Breast epithelium (tissue), 4 donors: Measurements from ENCODE around the gene POLN. TPM values are rescaled to one million over a fixed set of nuclear protein-coding genes. Genes with fewer than 3 reads are reported as not detected.
A peak's percentile ranks its signal among the peaks of the same experiment; 100 is the strongest.

Experiments
- DNase-seq, 2 donors: peaks; one replicate each; pipeline ENCODE4 v3.0.0-alpha.2; 2019; ENCODE audit warnings: low spot score in 2 of 2
- H3K27ac ChIP-seq, 2 donors: fragments of 200-600 bp; sonication (generic) in 1 of 2; one replicate each; pipeline ENCODE4 v1.5.1; 2016 to 2019; ENCODE audit warnings: mild to moderate bottlenecking in 1 of 2
- H3K27me3 ChIP-seq, 2 donors: fragments of 200-600 bp; sonication (generic) in 1 of 2; one replicate each; pipeline versions ENCODE4 v1.5.1 to v1.6.0; 2017 to 2019; ENCODE audit warnings: control low read depth in 1 of 2, mild to moderate bottlenecking in 1 of 2
- H3K36me3 ChIP-seq: fragments of 200-600 bp; one replicate; pipeline ENCODE4 v1.5.1; 2019
- H3K4me1 ChIP-seq, 2 donors: fragments of 200-600 bp; sonication (generic); one replicate each; pipeline ENCODE4 v1.5.1; 2016 to 2019; ENCODE audit warnings: control low read depth in 1 of 2
- H3K4me3 ChIP-seq, 3 donors: fragments of 200-600 bp; sonication (generic); 1 replicate in 2 of 3; 2 replicates in 1 of 3; pipeline ENCODE4 v1.5.1; 2016 to 2019; ENCODE audit warnings: mild to moderate bottlenecking in 3 of 3, moderate library complexity in 2 of 3
- H3K9me3 ChIP-seq, 2 donors: fragments of 200-600 bp; sonication (generic) in 1 of 2; one replicate each; pipeline ENCODE4 v1.5.1; 2016 to 2019; ENCODE audit warnings: control low read depth in 1 of 2
- POLR2A ChIP-seq: fragments of 450-650 bp; IDR thresholded peaks from one replicate; pipeline ENCODE4 v1.6.1; 2016; ENCODE audit warnings: antibody characterized with exemption, mild to moderate bottlenecking, moderate library complexity
- POLR2AphosphoS5 ChIP-seq, 3 donors: sonication (generic); formaldehyde crosslinking; IDR thresholded peaks; one replicate each; pipeline ENCODE4 v1.6.1; 2017; ENCODE audit warnings: antibody characterized with exemption in 3 of 3
- intact Hi-C: fragments of 100-400 bp; cut with DNase I; formaldehyde crosslinking; loops from one replicate; pipeline ENCODE4 v1.15.1; 2023; ENCODE audit warnings: low total_unique reads
- total RNA-seq, 3 donors: library from RNA; depleted of rRNA; stranded (reverse); fragments of >200 nt; gene quantifications; one replicate each; pipeline ENCODE4 v1.1.0, GENCODE V29; 2016
- TF ChIP-seq, protein P1 (sequence below), 3 donors: fragments of 450-650 bp; IDR thresholded peaks; one replicate each; pipeline ENCODE4 v1.5.1; 2016 to 2017; ENCODE audit warnings: antibody characterized with exemption in 3 of 3, mild to moderate bottlenecking in 3 of 3, moderate library complexity in 3 of 3

Gene POLN
- total RNA-seq, 3 donors from 2014 or later = 3.3 to 4.7 (median 4.3) TPM

DNA sequence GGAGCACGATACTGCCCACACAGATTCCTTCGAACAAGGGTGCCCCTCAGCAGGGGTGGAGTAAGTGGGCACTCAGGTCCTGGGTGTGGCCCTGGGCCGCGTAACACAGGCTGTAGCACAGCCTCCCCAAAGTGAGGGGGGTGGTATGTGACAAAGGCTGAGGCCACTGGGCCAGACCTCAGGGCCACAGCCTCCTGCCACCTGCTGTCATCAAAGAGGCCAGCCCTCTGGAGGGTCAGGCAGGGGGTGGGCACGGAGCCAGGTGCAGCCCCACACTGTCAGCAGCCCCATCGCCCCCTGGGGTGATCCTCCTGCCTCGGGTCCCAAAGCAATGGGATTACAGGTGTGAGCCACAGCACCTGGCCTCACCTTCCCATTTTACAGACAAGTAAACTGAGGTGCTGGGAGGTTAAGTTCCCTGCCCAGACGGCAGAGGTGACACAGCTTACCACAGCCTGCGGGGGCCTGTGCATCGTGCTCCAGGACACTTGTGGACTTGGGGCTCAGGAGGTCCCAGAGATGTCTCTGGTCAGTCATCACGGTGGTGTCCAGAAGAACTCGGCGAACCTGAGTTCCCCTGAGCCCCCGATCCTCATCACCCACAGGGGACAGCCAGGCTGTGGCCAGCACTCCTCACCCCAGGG is 47.5 kb upstream of the POLN start:
- no peaks in the 10 kb centered on the region for H3K27me3 ChIP-seq
- no peaks in the 10 kb centered on the region for H3K9me3 ChIP-seq
- TF ChIP-seq POLR2AphosphoS5 (IDR thresholded peaks at IDR 0.05) = no peak
- TF ChIP-seq, protein P1, sequence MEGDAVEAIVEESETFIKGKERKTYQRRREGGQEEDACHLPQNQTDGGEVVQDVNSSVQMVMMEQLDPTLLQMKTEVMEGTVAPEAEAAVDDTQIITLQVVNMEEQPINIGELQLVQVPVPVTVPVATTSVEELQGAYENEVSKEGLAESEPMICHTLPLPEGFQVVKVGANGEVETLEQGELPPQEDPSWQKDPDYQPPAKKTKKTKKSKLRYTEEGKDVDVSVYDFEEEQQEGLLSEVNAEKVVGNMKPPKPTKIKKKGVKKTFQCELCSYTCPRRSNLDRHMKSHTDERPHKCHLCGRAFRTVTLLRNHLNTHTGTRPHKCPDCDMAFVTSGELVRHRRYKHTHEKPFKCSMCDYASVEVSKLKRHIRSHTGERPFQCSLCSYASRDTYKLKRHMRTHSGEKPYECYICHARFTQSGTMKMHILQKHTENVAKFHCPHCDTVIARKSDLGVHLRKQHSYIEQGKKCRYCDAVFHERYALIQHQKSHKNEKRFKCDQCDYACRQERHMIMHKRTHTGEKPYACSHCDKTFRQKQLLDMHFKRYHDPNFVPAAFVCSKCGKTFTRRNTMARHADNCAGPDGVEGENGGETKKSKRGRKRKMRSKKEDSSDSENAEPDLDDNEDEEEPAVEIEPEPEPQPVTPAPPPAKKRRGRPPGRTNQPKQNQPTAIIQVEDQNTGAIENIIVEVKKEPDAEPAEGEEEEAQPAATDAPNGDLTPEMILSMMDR (IDR thresholded peaks at IDR 0.05) = no peak
- no peak for TF ChIP-seq POLR2A
- no peaks in the 10 kb centered on the region for H3K36me3 ChIP-seq
- H3K4me3 ChIP-seq = no peak overlapping the region
- H3K27ac ChIP-seq = no peak overlapping the region
- H3K4me1 ChIP-seq = no peaks in the 10 kb centered on the region
- intact Hi-C loops = no loop called here
- DNase-seq = peak in 1 of 2 donors; percentile 49

DNA sequence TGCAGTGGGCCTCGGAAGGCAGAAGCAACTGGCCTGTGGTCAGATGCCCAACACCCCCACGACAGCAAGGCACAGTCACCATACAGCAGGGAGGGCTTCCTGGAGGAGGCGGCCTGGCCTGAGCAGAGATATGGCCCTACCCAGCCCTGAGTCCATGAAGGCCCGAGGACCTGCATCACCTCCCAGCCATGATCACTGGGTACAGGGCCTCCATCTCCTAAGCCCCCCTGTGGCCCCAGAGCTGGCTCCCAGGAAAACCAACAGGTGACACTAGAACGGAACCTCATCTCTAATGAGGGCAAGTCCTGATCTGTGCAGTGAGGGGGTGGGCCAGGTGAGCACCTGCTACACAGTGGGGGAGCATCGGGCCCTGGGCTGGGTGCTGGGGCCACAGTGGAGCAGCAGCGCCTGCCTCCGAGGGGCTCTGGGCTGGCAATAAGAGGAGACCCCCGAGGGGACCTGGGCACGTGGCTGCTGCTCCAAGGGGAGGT is 46.2 kb upstream of the POLN start:
- intact Hi-C loops = no loop called here
- TF ChIP-seq POLR2A (no peak), POLR2AphosphoS5 (IDR thresholded peaks at IDR 0.05) (no peak)
- TF ChIP-seq, protein P1 (IDR thresholded peaks at IDR 0.05) = no peak
- H3K27me3 ChIP-seq = no peaks in the 10 kb centered on the region
- H3K4me3 ChIP-seq = no peak overlapping the region
- H3K27ac ChIP-seq = no peak overlapping the region
- H3K4me1 ChIP-seq = no peaks in the 10 kb centered on the region
- DNase-seq = no peak
- H3K36me3 ChIP-seq = no peaks in the 10 kb centered on the region
- no peaks in the 10 kb centered on the region for H3K9me3 ChIP-seq

DNA sequence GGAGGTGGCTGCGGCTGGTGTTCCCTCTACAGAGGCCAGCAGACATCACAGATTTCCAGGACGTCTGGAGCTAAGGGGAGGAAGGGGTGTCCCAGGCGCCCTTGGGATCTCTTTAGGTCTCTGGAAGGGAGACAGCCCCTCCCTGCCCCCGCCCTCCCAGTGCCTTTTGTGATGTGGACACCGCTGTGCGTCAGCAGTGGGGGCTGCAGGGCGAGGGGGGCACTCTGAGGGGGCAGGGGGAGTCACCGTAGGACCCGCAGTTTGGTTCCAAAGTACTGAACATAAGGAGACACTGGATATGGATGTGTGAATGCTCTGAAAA is 45.6 kb upstream of the POLN start:
- Histone ChIP-seq H3K4me3 (no peak overlapping the region), H3K4me1 (no peaks in the 10 kb centered on the region), H3K27ac (no peak overlapping the region), H3K36me3 (no peaks in the 10 kb centered on the region), H3K9me3 (no peaks in the 10 kb centered on the region), H3K27me3 (no peaks in the 10 kb centered on the region)
- DNase-seq = no peak
- intact Hi-C loops = no loop called here
- TF ChIP-seq POLR2AphosphoS5 (IDR thresholded peaks at IDR 0.05) = no peak

DNA sequence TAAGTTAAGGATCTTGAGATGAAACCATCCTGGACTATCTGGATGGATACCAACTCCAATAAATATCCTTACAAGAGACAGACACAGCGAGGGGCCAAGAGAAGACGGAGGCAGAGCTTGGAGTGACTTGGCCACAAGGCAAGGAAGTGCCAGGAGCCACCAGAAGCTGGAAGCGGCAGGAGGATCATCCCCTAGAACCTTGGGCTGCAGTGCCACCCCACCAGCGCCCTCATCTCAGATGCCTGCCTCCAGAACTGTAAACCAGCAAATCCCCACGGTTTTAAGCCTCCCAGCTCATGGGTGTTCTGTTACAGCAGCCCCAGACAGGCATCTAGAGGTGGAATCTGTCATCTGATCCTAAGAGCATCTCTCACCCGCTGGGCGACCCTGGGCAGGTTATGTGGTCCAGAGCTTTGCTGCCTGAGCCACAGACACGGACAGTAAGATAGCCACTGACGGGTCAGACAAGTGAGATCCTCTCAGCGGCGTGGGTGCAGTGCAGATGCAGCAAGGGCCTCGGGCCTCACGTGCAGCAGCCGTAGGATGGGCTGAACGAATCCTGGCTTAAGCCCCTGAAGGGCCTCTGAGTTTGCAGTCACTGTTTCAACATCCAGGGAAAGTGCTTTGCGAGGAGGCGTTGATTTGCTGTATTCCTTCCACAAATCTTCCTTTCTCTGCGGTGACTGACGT is 45.1 kb upstream of the POLN start:
- no peak for TF ChIP-seq POLR2AphosphoS5 (IDR thresholded peaks at IDR 0.05)
- TF ChIP-seq, protein P1 (IDR thresholded peaks at IDR 0.05) = no peak
- TF ChIP-seq POLR2A = no peak
- Histone ChIP-seq H3K36me3 (no peaks in the 10 kb centered on the region), H3K4me1 (no peaks in the 10 kb centered on the region), H3K4me3 (no peak overlapping the region), H3K27ac (no peak overlapping the region), H3K27me3 (no peaks in the 10 kb centered on the region), H3K9me3 (no peaks in the 10 kb centered on the region)
- DNase-seq = no peak
- intact Hi-C loops = no loop called here

DNA sequence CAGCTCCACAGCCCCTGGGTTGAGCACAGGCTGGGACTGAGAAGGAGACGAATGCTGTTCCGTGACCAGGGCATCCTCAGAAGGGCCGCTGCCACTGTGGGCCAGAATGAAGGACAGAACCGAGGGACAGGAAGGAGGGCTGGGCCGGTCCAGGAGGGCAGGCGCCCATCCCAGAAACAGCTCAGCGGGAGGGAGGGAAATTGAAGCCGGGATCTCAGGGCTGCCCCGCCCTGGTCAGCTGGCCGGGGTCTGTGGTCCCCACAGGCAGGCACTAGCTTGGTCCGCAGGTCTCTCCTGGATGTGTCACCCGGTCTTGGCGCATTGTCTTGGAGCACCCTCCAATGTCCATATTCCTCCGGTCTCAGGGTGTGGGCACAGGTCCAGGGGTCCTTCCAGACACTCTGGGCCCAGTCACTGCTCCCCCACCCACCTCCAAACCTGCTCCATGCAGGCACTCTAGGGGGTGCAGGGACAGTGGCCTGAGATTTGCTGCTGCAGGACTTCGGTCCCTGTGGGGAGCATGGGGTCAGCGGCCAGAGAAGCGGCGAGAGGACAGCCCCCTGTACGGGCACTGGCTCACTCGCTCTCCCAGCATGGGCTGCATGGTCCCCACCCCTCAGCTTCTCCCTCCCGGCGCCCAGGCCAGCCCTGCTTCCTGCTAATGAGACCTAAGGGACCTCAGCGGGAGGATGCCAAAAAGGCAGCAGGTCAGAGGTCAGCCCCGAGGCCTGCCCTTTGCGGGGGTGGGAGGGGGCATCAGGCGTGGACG is 43.9 kb upstream of the POLN start:
- no peak for DNase-seq
- H3K9me3 ChIP-seq = no peaks in the 10 kb centered on the region
- intact Hi-C loops = no loop called here

More for the DNA sequence above, 43.9 kb upstream of the POLN start:
- H3K27ac ChIP-seq = no peak overlapping the region
- no peaks in the 10 kb centered on the region for H3K4me1 ChIP-seq
- no peaks in the 10 kb centered on the region for H3K27me3 ChIP-seq
- no peaks in the 10 kb centered on the region for H3K36me3 ChIP-seq
- H3K4me3 ChIP-seq = no peak overlapping the region
- TF ChIP-seq, protein P1 (IDR thresholded peaks at IDR 0.05) = no peak
- no peak for TF ChIP-seq POLR2AphosphoS5 (IDR thresholded peaks at IDR 0.05)
- TF ChIP-seq POLR2A = no peak
